Activated T-cell treated with anti-CD3 and anti-CD28 coated beads, Interleukin-2, amount 50 U/mL, for 4 hours (primary cell): ENCODE measurements around the gene CBR3. TPM values are rescaled to one million over a fixed set of nuclear protein-coding genes. Genes with fewer than 3 reads are reported as not detected.

Experiments used
- ATAC-seq, 2 donors: fragments of 200-7000 bp; cut with Tn5 transposase; one replicate each; pipeline ENCODE4 v1.10.0; 2021
- DNase-seq: peaks from one replicate; pipeline ENCODE4 v3.0.0-alpha.2; 2020
- H3K27me3 Mint-ChIP-seq: one replicate; pipeline ENCODE4 v1.8.0; 2021; ENCODE audit warnings: low read depth, mixed read lengths
- H3K36me3 Mint-ChIP-seq: one replicate; pipeline ENCODE4 v1.8.0; 2022; ENCODE audit warnings: mixed read lengths; ENCODE audit not compliant: insufficient read depth
- H3K4me1 Mint-ChIP-seq: one replicate; pipeline ENCODE4 v1.8.0; 2021; ENCODE audit warnings: low read depth, mixed read lengths
- H3K4me3 Mint-ChIP-seq: one replicate; pipeline ENCODE4 v1.8.0; 2021; ENCODE audit warnings: mild to moderate bottlenecking, moderate library complexity, mixed read lengths
- H3K9me3 Mint-ChIP-seq: one replicate; pipeline ENCODE4 v1.8.0; 2021; ENCODE audit warnings: mixed read lengths
- total RNA-seq, 3 donors: library from RNA; stranded (reverse); gene quantifications; one replicate each; pipeline ENCODE4 v1.2.1, GENCODE V29; 2021

CBR3 gene
- total RNA-seq, 3 donors from 2014 or later, result 3.6 to 7.6 (median 6.7) TPM

DNA sequence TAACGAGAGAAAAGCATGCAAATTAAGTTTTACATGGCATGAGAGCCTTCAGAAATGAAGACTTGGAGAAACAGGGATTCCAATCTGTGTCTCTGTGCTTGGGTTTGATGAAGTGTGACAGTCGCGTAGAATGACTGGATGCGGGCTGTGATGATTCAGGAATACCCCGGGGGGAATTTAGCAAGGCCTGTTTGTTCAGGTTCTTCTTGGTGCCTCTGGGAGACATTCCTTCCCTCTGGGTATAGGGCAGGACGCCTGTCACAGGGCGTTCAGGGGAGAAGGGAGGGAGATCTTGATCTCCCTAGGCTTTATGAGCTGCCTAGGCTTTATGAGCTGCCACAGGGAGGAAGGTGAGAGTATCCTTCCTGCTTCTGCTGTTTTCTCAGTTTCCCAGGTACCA, 58.3 kb downstream of the CBR3 start:
- Mint-ChIP-seq H3K36me3 (peaks cover 15% of the 10 kb centered on the region), H3K4me3 (no peak overlapping the region), H3K9me3 (no peaks in the 10 kb centered on the region), H3K4me1 (peaks cover 6% of the 10 kb centered on the region), H3K27me3 (no peaks in the 10 kb centered on the region)
- DNase-seq, result no peak
- no peak for ATAC-seq

DNA sequence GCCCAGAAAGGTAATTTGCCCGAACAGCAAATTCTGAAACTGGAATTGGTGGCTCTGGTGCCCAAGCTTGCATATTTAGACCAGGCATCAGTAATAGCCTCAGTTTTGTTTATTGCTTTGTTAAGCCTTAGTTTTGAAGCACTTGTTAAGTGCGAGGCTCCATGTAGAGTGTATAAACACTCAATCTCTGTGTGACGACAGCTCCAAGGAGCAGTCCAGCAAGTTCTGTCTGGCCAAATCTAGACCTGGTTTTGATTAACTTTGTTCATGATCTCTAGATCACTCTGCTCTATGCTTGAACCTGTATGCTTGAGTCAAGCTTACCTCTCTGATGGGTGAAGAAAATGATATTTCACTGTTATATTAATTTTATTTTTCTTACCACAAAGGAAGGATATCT, 59.1 kb downstream of the CBR3 start:
- no peaks in the 10 kb centered on the region for H3K9me3 Mint-ChIP-seq
- DNase-seq, result no peak
- no peak for ATAC-seq
- H3K36me3 Mint-ChIP-seq, result peaks cover 17% of the 10 kb centered on the region
- H3K27me3 Mint-ChIP-seq, result no peaks in the 10 kb centered on the region
- H3K4me1 Mint-ChIP-seq, result peaks cover under 1% of the 10 kb centered on the region
- no peak overlapping the region for H3K4me3 Mint-ChIP-seq

DNA sequence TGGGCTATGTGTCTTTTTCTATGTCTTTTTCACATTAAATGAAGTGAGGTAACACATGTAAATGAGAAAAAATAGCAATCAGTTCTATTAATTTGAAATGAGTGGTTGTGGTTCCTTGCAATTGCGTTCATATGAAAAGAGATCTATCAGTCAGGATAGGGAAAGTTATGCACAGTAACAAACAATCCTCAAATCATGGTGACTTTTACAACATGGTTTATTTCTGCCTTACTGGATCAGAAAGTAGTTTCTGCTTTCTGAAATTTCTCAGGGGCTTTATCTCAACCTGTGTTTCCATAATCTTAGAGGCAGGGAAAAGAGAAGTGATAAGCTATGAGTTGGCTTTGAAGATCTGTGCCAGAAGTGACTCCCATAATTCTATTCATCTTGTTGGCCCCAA, 60.7 kb downstream of the CBR3 start:
- ATAC-seq, result no peak
- no peaks in the 10 kb centered on the region for H3K27me3 Mint-ChIP-seq
- no peaks in the 10 kb centered on the region for H3K4me1 Mint-ChIP-seq
- no peaks in the 10 kb centered on the region for H3K9me3 Mint-ChIP-seq
- H3K4me3 Mint-ChIP-seq, result no peak overlapping the region
- no peak for DNase-seq
- peaks cover 22% of the 10 kb centered on the region for H3K36me3 Mint-ChIP-seq

Other genes with a start within 250 kb of the CBR3 start
- 10 to 100 TPM; 15.9 to 18.8 (median 17.2) TPM for gene SETD4, start 74.6 kb upstream of the CBR3 start, total RNA-seq
- gene CBR1, start 65.1 kb upstream of the CBR3 start, total RNA-seq, result 10 to 100 TPM; 45.5 to 57.0 (median 56.8) TPM
- 10 to 100 TPM in 1 of 3 donors, 1 to 10 TPM in 2; 8.1 to 10.8 (median 9.6) TPM for gene DOP1B, start 21.7 kb downstream of the CBR3 start, total RNA-seq
- 10 to 100 TPM; 17.1 to 22.7 (median 19.6) TPM for gene MORC3, start 185.1 kb downstream of the CBR3 start, total RNA-seq